PFSK-1 (cell line): ENCODE data around the gene EIF2AK3.

Experiments used
- FOXP2 ChIP-seq: optimal IDR thresholded peaks from 2 replicates; pipeline ENCODE3; 2011; ENCODE audit warnings: borderline replicate concordance, control low read depth, inconsistent platforms; ENCODE audit not compliant: insufficient read depth; ENCODE audit errors: extremely low read length, extremely low read depth
- POLR2AphosphoS5 ChIP-seq: IDR thresholded peaks from 2 replicates; pipeline ENCODE4 v1.6.1; 2012; ENCODE audit warnings: low read depth, mild to moderate bottlenecking, control low read depth, low read length, moderate library complexity
- SIN3A ChIP-seq: IDR thresholded peaks from 2 replicates; pipeline ENCODE4 v1.6.1; 2012; ENCODE audit warnings: mild to moderate bottlenecking, low read length, moderate library complexity, borderline replicate concordance; ENCODE audit not compliant: insufficient read depth
- TAF1 ChIP-seq: IDR thresholded peaks from 2 replicates; pipeline ENCODE4 v1.6.1; 2012; ENCODE audit warnings: low read length, control low read depth, borderline replicate concordance; ENCODE audit not compliant: insufficient read depth
- TF ChIP-seq, protein P1 (sequence below), 2 experiments: IDR thresholded peaks; 2 replicates each; pipeline versions ENCODE4 v1.6.1 to v1.8.0; 2011 to 2012; ENCODE audit warnings: low read depth in 2 of 2, low read length in 2 of 2, control low read depth in 1 of 2, inconsistent platforms in 1 of 2, mild to moderate bottlenecking in 1 of 2, moderate library complexity in 1 of 2; ENCODE audit not compliant: insufficient read depth in 1 of 2

The EIF2AK3 gene

DNA sequence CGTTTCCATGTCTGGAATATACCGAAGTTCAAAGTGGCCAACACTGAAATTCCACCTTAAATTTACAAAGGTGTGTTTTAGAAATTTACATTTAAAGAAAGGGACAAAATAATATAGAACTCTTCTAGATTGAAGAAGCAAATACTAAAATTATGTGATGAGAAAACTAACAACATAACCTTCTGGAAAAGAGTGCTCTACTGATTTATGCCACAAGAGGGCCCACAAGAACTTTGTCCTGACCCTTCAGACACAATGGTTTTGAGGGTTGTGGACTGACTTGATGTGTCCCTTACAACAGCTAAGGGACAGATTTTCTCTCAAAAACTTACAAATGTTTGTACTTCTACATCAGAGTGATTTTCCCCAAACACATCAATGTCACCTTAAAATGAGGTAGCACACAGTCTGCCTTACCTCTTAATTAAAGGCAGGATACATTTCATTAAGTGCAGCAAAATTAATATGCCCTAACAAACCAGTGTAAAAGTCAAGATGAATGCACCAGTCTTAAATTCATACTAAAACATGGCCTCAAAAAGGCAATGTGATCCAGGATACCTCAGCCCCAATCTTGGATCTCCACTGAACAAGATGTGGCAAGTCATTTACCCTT, 36.2 kb downstream of the EIF2AK3 start:
- TF ChIP-seq TAF1 (no peak), POLR2AphosphoS5 (no peak), SIN3A (no peak), FOXP2 (no peak)
- TF ChIP-seq, protein P1, sequence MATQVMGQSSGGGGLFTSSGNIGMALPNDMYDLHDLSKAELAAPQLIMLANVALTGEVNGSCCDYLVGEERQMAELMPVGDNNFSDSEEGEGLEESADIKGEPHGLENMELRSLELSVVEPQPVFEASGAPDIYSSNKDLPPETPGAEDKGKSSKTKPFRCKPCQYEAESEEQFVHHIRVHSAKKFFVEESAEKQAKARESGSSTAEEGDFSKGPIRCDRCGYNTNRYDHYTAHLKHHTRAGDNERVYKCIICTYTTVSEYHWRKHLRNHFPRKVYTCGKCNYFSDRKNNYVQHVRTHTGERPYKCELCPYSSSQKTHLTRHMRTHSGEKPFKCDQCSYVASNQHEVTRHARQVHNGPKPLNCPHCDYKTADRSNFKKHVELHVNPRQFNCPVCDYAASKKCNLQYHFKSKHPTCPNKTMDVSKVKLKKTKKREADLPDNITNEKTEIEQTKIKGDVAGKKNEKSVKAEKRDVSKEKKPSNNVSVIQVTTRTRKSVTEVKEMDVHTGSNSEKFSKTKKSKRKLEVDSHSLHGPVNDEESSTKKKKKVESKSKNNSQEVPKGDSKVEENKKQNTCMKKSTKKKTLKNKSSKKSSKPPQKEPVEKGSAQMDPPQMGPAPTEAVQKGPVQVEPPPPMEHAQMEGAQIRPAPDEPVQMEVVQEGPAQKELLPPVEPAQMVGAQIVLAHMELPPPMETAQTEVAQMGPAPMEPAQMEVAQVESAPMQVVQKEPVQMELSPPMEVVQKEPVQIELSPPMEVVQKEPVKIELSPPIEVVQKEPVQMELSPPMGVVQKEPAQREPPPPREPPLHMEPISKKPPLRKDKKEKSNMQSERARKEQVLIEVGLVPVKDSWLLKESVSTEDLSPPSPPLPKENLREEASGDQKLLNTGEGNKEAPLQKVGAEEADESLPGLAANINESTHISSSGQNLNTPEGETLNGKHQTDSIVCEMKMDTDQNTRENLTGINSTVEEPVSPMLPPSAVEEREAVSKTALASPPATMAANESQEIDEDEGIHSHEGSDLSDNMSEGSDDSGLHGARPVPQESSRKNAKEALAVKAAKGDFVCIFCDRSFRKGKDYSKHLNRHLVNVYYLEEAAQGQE (IDR thresholded peaks at IDR 0.05; ENCODE audit: insufficient read depth in 1 of 2, low read depth in 2 of 2, low read length in 2 of 2) = no peak

DNA sequence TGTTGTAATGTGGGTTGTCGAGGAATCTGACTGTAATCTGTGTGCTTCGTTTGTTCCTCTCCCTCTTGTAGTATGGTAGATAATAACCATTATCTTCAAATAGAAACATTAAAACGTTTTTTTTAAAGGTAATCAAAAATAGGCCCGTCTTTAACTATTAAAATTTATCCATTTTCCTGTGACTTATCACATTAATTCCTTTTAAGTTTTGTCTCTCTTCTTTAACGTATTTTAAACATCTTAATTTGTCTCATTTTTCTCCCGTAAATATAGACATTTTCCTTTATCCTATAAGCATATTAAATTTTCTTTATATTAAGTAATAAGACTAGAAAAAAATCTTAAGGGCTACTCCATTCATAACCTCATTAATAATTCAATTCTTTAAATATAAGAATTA, 41.3 kb downstream of the EIF2AK3 start:
- TF ChIP-seq TAF1 (no peak), SIN3A (no peak), FOXP2 (no peak), POLR2AphosphoS5 (no peak)
- TF ChIP-seq, protein P1 (IDR thresholded peaks at IDR 0.05; ENCODE audit: insufficient read depth in 1 of 2, low read depth in 2 of 2, low read length in 2 of 2) = no peak

DNA sequence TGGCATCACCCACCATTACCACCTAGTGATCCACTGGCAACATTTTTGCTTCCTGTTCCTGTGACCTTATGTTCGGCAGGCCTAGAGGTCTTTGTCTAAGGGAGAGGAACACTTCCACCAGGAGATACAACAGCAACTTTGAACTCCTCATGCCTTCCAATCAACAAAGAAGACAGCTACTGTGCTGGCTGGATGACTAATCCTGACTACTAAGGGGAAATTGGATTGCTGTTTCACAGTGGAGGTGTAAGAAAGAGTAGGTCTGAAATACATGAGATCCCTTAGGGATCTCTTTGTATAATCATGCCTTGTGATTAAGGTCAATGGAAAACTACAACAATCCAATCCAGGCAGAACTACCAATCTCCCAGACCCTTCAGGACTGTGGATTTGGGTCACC, 45.2 kb downstream of the EIF2AK3 start:
- TF ChIP-seq, protein P1 (IDR thresholded peaks at IDR 0.05; ENCODE audit: insufficient read depth in 1 of 2, low read depth in 2 of 2, low read length in 2 of 2) = no peak
- TF ChIP-seq TAF1 (no peak), SIN3A (no peak), POLR2AphosphoS5 (no peak), FOXP2 (no peak)

DNA sequence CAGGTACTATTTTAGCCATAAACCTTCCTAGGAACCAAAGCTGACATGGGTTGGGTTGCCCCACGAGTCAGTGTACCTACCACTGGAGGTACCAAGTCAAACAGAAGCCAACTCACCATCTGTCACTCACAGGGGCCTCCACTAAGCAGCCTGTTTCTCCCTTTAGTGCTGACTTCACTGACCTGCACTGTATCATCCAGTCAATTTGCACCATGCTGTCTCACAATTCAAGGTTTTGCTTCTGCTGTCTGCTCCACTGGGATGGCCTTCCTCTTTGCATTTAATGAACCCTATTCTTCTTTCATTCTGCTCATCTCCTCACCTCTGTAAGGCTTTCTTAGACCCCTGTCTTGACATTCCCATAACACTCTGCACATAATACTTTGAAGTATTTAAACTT, 47.2 kb downstream of the EIF2AK3 start:
- TF ChIP-seq POLR2AphosphoS5 (no peak), TAF1 (no peak), FOXP2 (no peak), SIN3A (no peak)
- TF ChIP-seq, protein P1 (IDR thresholded peaks at IDR 0.05; ENCODE audit: insufficient read depth in 1 of 2, low read depth in 2 of 2, low read length in 2 of 2) = no peak

DNA sequence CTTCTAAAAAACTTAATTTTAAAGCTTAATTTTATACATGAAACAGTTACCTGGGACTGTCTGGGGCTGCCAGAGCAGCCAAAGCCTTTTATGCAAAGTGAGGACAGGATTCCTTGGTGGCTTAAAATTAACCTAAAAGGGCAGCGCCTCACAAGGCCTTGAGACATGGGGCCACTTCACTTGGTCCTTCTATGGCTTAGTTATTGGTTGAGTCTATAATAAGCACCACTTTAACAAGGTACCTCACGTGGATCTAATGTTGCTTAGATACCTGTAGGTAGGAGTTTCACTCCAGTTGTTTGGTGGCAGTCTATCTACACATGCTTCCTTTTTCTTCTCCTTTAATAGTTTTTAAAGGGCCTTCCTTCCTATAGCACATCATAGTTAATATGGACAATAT, 51.6 kb downstream of the EIF2AK3 start:
- TF ChIP-seq, protein P1 (IDR thresholded peaks at IDR 0.05; ENCODE audit: insufficient read depth in 1 of 2, low read depth in 2 of 2, low read length in 2 of 2) = no peak
- TF ChIP-seq POLR2AphosphoS5 (no peak), SIN3A (no peak), TAF1 (no peak), FOXP2 (no peak)
